A549 (cell line): Measurements from ENCODE around the gene SBF2.

Source experiments
- CTCF ChIP-seq: fragments of >200 bp; sonication (Bioruptor Twin); formaldehyde crosslinking; IDR thresholded peaks from 3 replicates; pipeline ENCODE4 v1.5.1; 2016
- MAFK ChIP-seq: fragments of 450-650 bp; IDR thresholded peaks from 2 replicates; pipeline ENCODE4 v1.6.1; 2014; ENCODE audit not compliant: partially characterized antibody
- POLR2A ChIP-seq: IDR thresholded peaks from 2 replicates; pipeline ENCODE4 v1.6.1; 2012; ENCODE audit warnings: mild to moderate bottlenecking, low read length
- RNF2 ChIP-seq: fragments of 200-600 bp; sonication (generic); IDR thresholded peaks from 2 replicates; pipeline ENCODE4 v1.6.1; 2016; ENCODE audit warnings: low read depth, mild to moderate bottlenecking, antibody characterized with exemption, moderate library complexity, borderline replicate concordance
- SMC3 ChIP-seq: fragments of >200 bp; sonication (Bioruptor Twin); formaldehyde crosslinking; IDR thresholded peaks from 3 replicates; pipeline ENCODE4 v1.6.1; 2018; ENCODE audit warnings: inconsistent platforms

GRCh38 chr11:10338287-10338686, 44.3 kb upstream of the SBF2 start:
- TF ChIP-seq CTCF (no peak), POLR2A (no peak), RNF2 (no peak), SMC3 (no peak), MAFK (no peak)
